Mesenchymal stem cell (in vitro differentiated cells and primary cell): Measurements from ENCODE around the gene TOM1.

ENCODE experiments used
- DNase-seq: peaks from one replicate; pipeline ENCODE4 v3.0.0-alpha.2; 2013
- H2AFZ ChIP-seq: one replicate; pipeline ENCODE4 v1.6.1; 2013; ENCODE audit warnings: low read depth, mild to moderate bottlenecking, control low read depth, inconsistent platforms, low read length, moderate library complexity
- H2AK5ac ChIP-seq: 2 replicates; pipeline ENCODE4 v1.6.1; 2013; ENCODE audit warnings: low read length, moderate library complexity, mild to moderate bottlenecking, inconsistent platforms; ENCODE audit not compliant: severe bottlenecking
- H2BK120ac ChIP-seq: one replicate; pipeline ENCODE4 v1.6.1; 2013; ENCODE audit warnings: low read depth, mild to moderate bottlenecking, inconsistent platforms, low read length, moderate library complexity
- H2BK12ac ChIP-seq, 2 experiments: one replicate each; pipeline ENCODE4 v1.6.1; 2013; ENCODE audit warnings: inconsistent platforms in 2 of 2, low read length in 2 of 2, mild to moderate bottlenecking in 2 of 2, moderate library complexity in 2 of 2, control low read depth in 1 of 2
- H2BK15ac ChIP-seq: one replicate; pipeline ENCODE4 v1.6.1; 2013; ENCODE audit warnings: mild to moderate bottlenecking, low read depth, inconsistent platforms; ENCODE audit not compliant: poor library complexity, severe bottlenecking
- H2BK5ac ChIP-seq: 2 replicates; pipeline ENCODE4 v1.6.1; 2013; ENCODE audit warnings: low read depth, mild to moderate bottlenecking, low read length, control low read depth, inconsistent platforms; ENCODE audit not compliant: poor library complexity, severe bottlenecking
- H3K14ac ChIP-seq, 2 experiments: one replicate each; pipeline ENCODE4 v1.6.1; 2013; ENCODE audit warnings: inconsistent platforms in 2 of 2, low read length in 2 of 2, control low read depth in 1 of 2, mild to moderate bottlenecking in 1 of 2, moderate library complexity in 1 of 2
- H3K18ac ChIP-seq, 2 experiments: one replicate each; pipeline ENCODE4 v1.6.1; 2013; ENCODE audit warnings: inconsistent platforms in 2 of 2, low read length in 2 of 2, control low read depth in 1 of 2, low read depth in 1 of 2, mild to moderate bottlenecking in 1 of 2
- H3K23ac ChIP-seq, 2 experiments: one replicate each; pipeline ENCODE4 v1.6.1; 2013; ENCODE audit warnings: inconsistent platforms in 2 of 2, low read length in 2 of 2, mild to moderate bottlenecking in 2 of 2, moderate library complexity in 2 of 2, control low read depth in 1 of 2
- H3K27ac ChIP-seq: 2 replicates; pipeline ENCODE4 v1.5.1; 2013; ENCODE audit warnings: mild to moderate bottlenecking, moderate library complexity, low read length, control low read depth, inconsistent platforms; ENCODE audit not compliant: poor library complexity, severe bottlenecking
- H3K27me3 ChIP-seq, 2 experiments: 2 replicates each; pipeline versions ENCODE4 v1.6.1 to v1.7.0; 2013; ENCODE audit warnings: low read length in 2 of 2, mild to moderate bottlenecking in 2 of 2, moderate library complexity in 2 of 2, control low read depth in 1 of 2, inconsistent platforms in 1 of 2; ENCODE audit not compliant: control insufficient read depth in 1 of 2, insufficient read depth in 1 of 2
- H3K36me3 ChIP-seq, 2 experiments: 2 replicates each; pipeline versions ENCODE4 v1.6.1 to v1.7.0; 2013; ENCODE audit warnings: low read length in 2 of 2, control low read depth in 1 of 2, inconsistent platforms in 1 of 2, low read depth in 1 of 2, mild to moderate bottlenecking in 1 of 2; ENCODE audit not compliant: insufficient read depth in 2 of 2, control insufficient read depth in 1 of 2
- H3K4ac ChIP-seq, 2 experiments: one replicate each; pipeline ENCODE4 v1.6.1; 2013; ENCODE audit warnings: inconsistent platforms in 2 of 2, low read length in 2 of 2, mild to moderate bottlenecking in 2 of 2, moderate library complexity in 2 of 2, control low read depth in 1 of 2, low read depth in 1 of 2
- H3K4me1 ChIP-seq: 2 replicates; pipeline ENCODE4 v1.6.1; 2013; ENCODE audit warnings: low read depth, low read length, control low read depth; ENCODE audit not compliant: control insufficient read depth, insufficient read depth
- H3K4me2 ChIP-seq: 2 replicates; pipeline ENCODE4 v1.6.1; 2013; ENCODE audit warnings: low read length, mild to moderate bottlenecking, inconsistent platforms; ENCODE audit not compliant: poor library complexity, severe bottlenecking
- H3K4me3 ChIP-seq, 2 experiments: 2 replicates each; pipeline versions ENCODE4 v1.5.1 to v1.7.0; 2013; ENCODE audit warnings: low read length in 2 of 2, mild to moderate bottlenecking in 2 of 2, control low read depth in 1 of 2, low read depth in 1 of 2; ENCODE audit not compliant: insufficient read depth in 1 of 2
- H3K79me1 ChIP-seq: replicated peaks from 2 replicates; pipeline ENCODE4 v1.6.1; 2013; ENCODE audit warnings: mild to moderate bottlenecking, control low read depth, low read length, inconsistent platforms; ENCODE audit not compliant: poor library complexity, severe bottlenecking
- H3K9ac ChIP-seq: 2 replicates; pipeline ENCODE4 v1.7.0; 2013; ENCODE audit warnings: mild to moderate bottlenecking, low read length, moderate library complexity
- H3K9me3 ChIP-seq: 2 replicates; pipeline ENCODE4 v1.7.0; 2013; ENCODE audit warnings: mild to moderate bottlenecking, low read length; ENCODE audit not compliant: control insufficient read depth
- H4K8ac ChIP-seq: one replicate; pipeline ENCODE4 v1.6.1; 2013; ENCODE audit warnings: inconsistent platforms, mild to moderate bottlenecking, low read length, moderate library complexity
- H4K91ac ChIP-seq: one replicate; pipeline ENCODE4 v1.6.1; 2013; ENCODE audit warnings: mild to moderate bottlenecking, low read length, inconsistent platforms
- WGBS: methylation state at CpG from one replicate; pipeline ENCODE4 v1.1.7; 2013; ENCODE audit warnings: mixed read lengths; 5-methylcytosine and 5-hydroxymethylcytosine counted together

TOM1 gene

GRCh38 chr22:35377735-35378134 lies 78.0 kb downstream of the TOM1 start:
- H2BK5ac ChIP-seq, result peak overlapping the region; percentile 46
- WGBS, result 81% methylated on average over 3 of the region's 3 CpGs
- peak overlapping the region; percentile 61 to 83 for H3K4ac ChIP-seq
- H4K8ac ChIP-seq, result peak overlapping the region; percentile 38
- H4K91ac ChIP-seq, result peak overlapping the region; percentile 9
- peak overlapping the region; percentile 85 to 88 for H3K18ac ChIP-seq
- H2AK5ac ChIP-seq, result peak overlapping the region; percentile 86
- H3K4me1 ChIP-seq, result peaks cover 14% of the 10 kb centered on the region
- H2AFZ ChIP-seq, result no peak overlapping the region
- peak overlapping the region; percentile 87 for H3K9ac ChIP-seq
- peaks cover 0 to 2% of the 10 kb centered on the region in 2 experiments for H3K36me3 ChIP-seq
- H3K23ac ChIP-seq, result no peak overlapping the region
- peak overlapping the region; percentile 78 for H2BK15ac ChIP-seq
- H3K4me2 ChIP-seq, result no peak overlapping the region
- H3K27ac ChIP-seq, result no peak overlapping the region
- H3K4me3 ChIP-seq, result no peak overlapping the region
- H3K27me3 ChIP-seq, result no peaks in the 10 kb centered on the region
- H3K14ac ChIP-seq, result no peak overlapping the region
- no peak for DNase-seq
- peak overlapping the region; percentile 76 to 98 for H2BK12ac ChIP-seq
- no peaks in the 10 kb centered on the region for H3K9me3 ChIP-seq
- peak overlapping the region; percentile 84 for H2BK120ac ChIP-seq
- H3K79me1 ChIP-seq, result no peaks in the 10 kb centered on the region

GRCh38 chr22:35378621-35379020 lies 78.9 kb downstream of the TOM1 start:
- Histone ChIP-seq H3K14ac (no peak overlapping the region), H3K36me3 (peaks cover 5 to 11% of the 10 kb centered on the region in 2 experiments), H2BK12ac (peak overlapping the region in 1 of 2 experiments; percentile 47), H2BK120ac (no peak overlapping the region), H3K79me1 (no peaks in the 10 kb centered on the region), H3K4ac (peak overlapping the region in 1 of 2 experiments; percentile 42), H3K18ac (peak overlapping the region in 1 of 2 experiments; percentile 21), H2BK5ac (no peak overlapping the region), H2AFZ (no peak overlapping the region), H2AK5ac (no peak overlapping the region), H3K27me3 (no peaks in the 10 kb centered on the region), H3K9me3 (no peaks in the 10 kb centered on the region), H3K23ac (no peak overlapping the region), H4K8ac (no peak overlapping the region), H3K4me2 (no peak overlapping the region), H3K4me3 (no peak overlapping the region), H3K4me1 (peaks cover 14% of the 10 kb centered on the region), H3K9ac (peak overlapping the region; percentile 87), H2BK15ac (no peak overlapping the region), H4K91ac (no peak overlapping the region), H3K27ac (no peak overlapping the region)
- 83% methylated on average over 3 of the region's 3 CpGs for WGBS
- DNase-seq, result no peak

GRCh38 chr22:35379146-35379993 lies 79.7 kb downstream of the TOM1 start:
- Histone ChIP-seq H3K4me1 (peaks cover 14% of the 10 kb centered on the region), H4K8ac (no peak overlapping the region), H2AFZ (no peak overlapping the region), H2BK120ac (no peak overlapping the region), H3K4me2 (no peak overlapping the region), H3K4me3 (no peak overlapping the region), H3K36me3 (peaks cover 5 to 18% of the 10 kb centered on the region in 2 experiments), H3K9me3 (no peaks in the 10 kb centered on the region), H2AK5ac (no peak overlapping the region), H2BK5ac (no peak overlapping the region), H3K79me1 (no peaks in the 10 kb centered on the region), H4K91ac (peak overlapping the region; percentile 58), H3K4ac (peak overlapping the region; percentile 29 to 69), H2BK12ac (peak overlapping the region in 1 of 2 experiments; percentile 31), H3K9ac (peak overlapping the region; percentile 11), H3K27ac (no peak overlapping the region), H3K27me3 (no peaks in the 10 kb centered on the region), H3K18ac (peak overlapping the region in 1 of 2 experiments; percentile 48), H3K23ac (no peak overlapping the region), H2BK15ac (no peak overlapping the region), H3K14ac (no peak overlapping the region)
- DNase-seq, result no peak
- 95% methylated on average over 7 of the region's 10 CpGs for WGBS

GRCh38 chr22:35380013-35380412 lies 80.3 kb downstream of the TOM1 start:
- peak overlapping the region; percentile 91 to 97 for H2BK12ac ChIP-seq
- H3K4me1 ChIP-seq, result peaks cover 19% of the 10 kb centered on the region
- H3K27me3 ChIP-seq, result no peaks in the 10 kb centered on the region
- no peak overlapping the region for H3K27ac ChIP-seq
- no peaks in the 10 kb centered on the region for H3K9me3 ChIP-seq
- WGBS, result 92% methylated on average over 6 of the region's 6 CpGs
- no peaks in the 10 kb centered on the region for H3K79me1 ChIP-seq
- peak overlapping the region; percentile 35 for H4K8ac ChIP-seq
- H3K4ac ChIP-seq, result peak overlapping the region; percentile 29 to 69
- no peak overlapping the region for H3K23ac ChIP-seq
- peak overlapping the region in 1 of 2 experiments; percentile 85 for H3K14ac ChIP-seq
- no peak overlapping the region for H3K4me2 ChIP-seq
- H2BK120ac ChIP-seq, result peak overlapping the region; percentile 11
- H2AFZ ChIP-seq, result no peak overlapping the region
- H2AK5ac ChIP-seq, result peak overlapping the region; percentile 79
- peak overlapping the region; percentile 52 to 89 for H3K18ac ChIP-seq
- peak overlapping the region in 1 of 2 experiments; percentile 86 for H3K4me3 ChIP-seq
- H3K36me3 ChIP-seq, result peaks cover 5 to 25% of the 10 kb centered on the region in 2 experiments
- peak overlapping the region; percentile 82 for H4K91ac ChIP-seq
- DNase-seq, result peak; percentile 67
- no peak overlapping the region for H2BK5ac ChIP-seq
- H2BK15ac ChIP-seq, result peak overlapping the region; percentile 57
- H3K9ac ChIP-seq, result peak overlapping the region; percentile 98
